ENCODE data around the gene DHRS9. TPM values are rescaled to one million over a fixed set of nuclear protein-coding genes. Genes with fewer than 3 reads are reported as not detected.
"Not testable (repeated sequence)": the region's sequence is repeated elsewhere in the genome, so short reads cannot be mapped to it uniquely, and the experiment has no call there.

The DHRS9 gene
- total RNA-seq, 2 donors from 2014 or later: 0.32 to 0.34 TPM

DNA sequence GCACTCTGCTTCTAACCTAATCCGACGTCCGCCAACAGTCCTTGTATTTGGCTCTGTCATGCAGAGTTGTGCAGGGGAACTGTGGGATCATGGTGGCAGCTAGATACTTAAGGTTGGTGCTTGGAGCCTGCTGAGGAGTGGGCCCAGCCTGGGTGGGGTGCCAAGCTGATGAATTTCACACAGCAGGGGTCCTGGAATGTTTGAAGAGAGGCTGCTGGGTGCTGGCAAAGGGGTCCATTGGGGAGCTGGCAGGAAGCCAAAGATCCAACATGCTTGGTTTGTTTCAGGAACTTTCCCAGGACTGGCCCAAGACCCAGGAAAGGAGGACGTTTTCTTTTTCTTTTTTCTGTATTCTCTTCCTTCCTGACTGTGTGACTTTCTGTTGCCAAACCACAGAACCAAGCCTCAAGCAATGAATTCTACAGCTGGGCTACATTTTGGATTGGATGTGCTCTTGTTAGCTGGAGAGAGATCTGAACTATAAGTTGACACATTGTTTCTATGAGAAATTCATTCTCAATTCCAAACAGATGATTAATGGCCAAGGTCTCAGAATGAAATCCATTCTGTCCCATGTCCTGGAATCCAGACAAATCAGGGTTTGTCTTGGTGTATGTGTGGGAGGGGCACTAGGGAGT is 49.9 kb downstream of the DHRS9 start:
- DNase-seq (ENCODE audit: low spot score): no peak
- Histone ChIP-seq H3K4me1 (replicated peaks) (no peaks in the 10 kb centered on the region), H3K36me3 (no peaks in the 10 kb centered on the region), H3K9me3 (no peaks in the 10 kb centered on the region), H3K27me3 (replicated peaks; ENCODE audit: insufficient read depth) (no peaks in the 10 kb centered on the region), H3K27ac (no peak overlapping the region), H3K4me3 (no peak overlapping the region)
- WGBS: 68% methylated on average over 4 of the region's 4 CpGs
- intact Hi-C loops (cut with DNase I): no loop called here
- no peak for TF ChIP-seq POLR2A (IDR thresholded peaks at IDR 0.05)
- no peak for TF ChIP-seq POLR2AphosphoS5 (IDR thresholded peaks at IDR 0.05)
- TF ChIP-seq, protein P1, sequence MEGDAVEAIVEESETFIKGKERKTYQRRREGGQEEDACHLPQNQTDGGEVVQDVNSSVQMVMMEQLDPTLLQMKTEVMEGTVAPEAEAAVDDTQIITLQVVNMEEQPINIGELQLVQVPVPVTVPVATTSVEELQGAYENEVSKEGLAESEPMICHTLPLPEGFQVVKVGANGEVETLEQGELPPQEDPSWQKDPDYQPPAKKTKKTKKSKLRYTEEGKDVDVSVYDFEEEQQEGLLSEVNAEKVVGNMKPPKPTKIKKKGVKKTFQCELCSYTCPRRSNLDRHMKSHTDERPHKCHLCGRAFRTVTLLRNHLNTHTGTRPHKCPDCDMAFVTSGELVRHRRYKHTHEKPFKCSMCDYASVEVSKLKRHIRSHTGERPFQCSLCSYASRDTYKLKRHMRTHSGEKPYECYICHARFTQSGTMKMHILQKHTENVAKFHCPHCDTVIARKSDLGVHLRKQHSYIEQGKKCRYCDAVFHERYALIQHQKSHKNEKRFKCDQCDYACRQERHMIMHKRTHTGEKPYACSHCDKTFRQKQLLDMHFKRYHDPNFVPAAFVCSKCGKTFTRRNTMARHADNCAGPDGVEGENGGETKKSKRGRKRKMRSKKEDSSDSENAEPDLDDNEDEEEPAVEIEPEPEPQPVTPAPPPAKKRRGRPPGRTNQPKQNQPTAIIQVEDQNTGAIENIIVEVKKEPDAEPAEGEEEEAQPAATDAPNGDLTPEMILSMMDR (IDR thresholded peaks at IDR 0.05): no peak

DNA sequence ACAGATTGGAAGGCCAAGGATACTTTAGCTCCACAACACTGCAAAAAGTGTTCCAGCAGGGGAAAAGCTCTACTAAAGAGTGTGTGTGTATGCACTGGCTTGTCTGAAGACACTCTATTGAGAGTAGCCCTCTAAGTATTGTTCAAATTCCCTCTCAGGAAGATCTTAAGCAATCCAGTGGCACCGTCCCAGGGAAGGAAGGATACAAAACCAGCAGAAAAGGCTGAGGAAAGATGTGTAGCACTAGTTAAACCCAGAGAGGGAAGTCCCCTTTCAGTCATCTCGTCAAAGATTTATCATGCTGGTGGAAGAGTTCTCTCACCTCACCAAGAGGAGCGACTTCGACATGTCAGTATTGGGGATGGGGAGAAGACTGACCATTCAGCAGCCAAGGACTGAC is 50.5 kb downstream of the DHRS9 start:
- no peaks in the 10 kb centered on the region for H3K36me3 ChIP-seq
- intact Hi-C loops (cut with DNase I): no loop called here

DNA sequence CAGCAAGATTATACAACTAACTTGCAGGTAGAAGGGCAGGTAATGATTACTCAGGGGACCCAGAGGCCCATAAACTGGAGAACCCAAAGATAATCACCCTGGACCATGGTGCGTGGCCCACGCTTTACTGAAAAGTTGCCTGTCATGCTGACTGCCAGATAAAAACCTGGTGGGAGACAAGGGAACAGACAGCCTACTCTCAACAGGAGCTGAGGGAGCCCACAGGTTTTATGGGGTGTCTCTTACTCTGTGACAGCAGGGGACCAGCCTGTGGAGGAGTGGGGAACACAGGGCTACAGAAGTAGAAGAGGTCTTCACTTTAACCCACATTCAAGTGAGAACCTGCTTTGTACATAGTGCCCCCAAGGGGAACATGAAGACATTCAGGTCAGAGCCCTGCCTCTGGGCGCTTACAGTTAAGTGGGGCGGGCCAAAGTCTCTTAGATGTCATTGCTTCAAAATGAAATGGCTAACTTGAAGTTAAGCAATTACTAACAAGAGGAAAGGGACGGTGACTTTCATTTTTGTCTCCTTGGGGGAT is 60.4 kb downstream of the DHRS9 start:
- TF ChIP-seq, protein P1 (IDR thresholded peaks at IDR 0.05): no peak
- TF ChIP-seq POLR2AphosphoS5 (IDR thresholded peaks at IDR 0.05): no peak
- TF ChIP-seq POLR2A (IDR thresholded peaks at IDR 0.05): no peak
- Histone ChIP-seq H3K9me3 (no peaks in the 10 kb centered on the region), H3K27me3 (replicated peaks; ENCODE audit: insufficient read depth) (no peaks in the 10 kb centered on the region), H3K4me1 (replicated peaks) (no peaks in the 10 kb centered on the region), H3K36me3 (no peaks in the 10 kb centered on the region), H3K4me3 (no peak overlapping the region), H3K27ac (no peak overlapping the region)
- DNase-seq (ENCODE audit: low spot score): no peak
- WGBS: 88% methylated on average over 5 of the region's 5 CpGs
- intact Hi-C loops (cut with DNase I): loop anchor here (5.0 kb wide), 1 partner anchor 167 kb away; no protein-coding TSS in a partner anchor

More for the DNA sequence above, 50.5 kb downstream of the DHRS9 start:
- Histone ChIP-seq H3K4me3 (no peak overlapping the region), H3K27me3 (replicated peaks; ENCODE audit: insufficient read depth) (no peaks in the 10 kb centered on the region), H3K9me3 (no peaks in the 10 kb centered on the region), H3K27ac (no peak overlapping the region), H3K4me1 (replicated peaks) (no peaks in the 10 kb centered on the region)
- TF ChIP-seq, protein P1 (IDR thresholded peaks at IDR 0.05): no peak
- no peak for TF ChIP-seq POLR2A (IDR thresholded peaks at IDR 0.05)
- no peak for TF ChIP-seq POLR2AphosphoS5 (IDR thresholded peaks at IDR 0.05)
- WGBS: 86% methylated on average over 4 of the region's 4 CpGs
- DNase-seq (ENCODE audit: low spot score): no peak

DNA sequence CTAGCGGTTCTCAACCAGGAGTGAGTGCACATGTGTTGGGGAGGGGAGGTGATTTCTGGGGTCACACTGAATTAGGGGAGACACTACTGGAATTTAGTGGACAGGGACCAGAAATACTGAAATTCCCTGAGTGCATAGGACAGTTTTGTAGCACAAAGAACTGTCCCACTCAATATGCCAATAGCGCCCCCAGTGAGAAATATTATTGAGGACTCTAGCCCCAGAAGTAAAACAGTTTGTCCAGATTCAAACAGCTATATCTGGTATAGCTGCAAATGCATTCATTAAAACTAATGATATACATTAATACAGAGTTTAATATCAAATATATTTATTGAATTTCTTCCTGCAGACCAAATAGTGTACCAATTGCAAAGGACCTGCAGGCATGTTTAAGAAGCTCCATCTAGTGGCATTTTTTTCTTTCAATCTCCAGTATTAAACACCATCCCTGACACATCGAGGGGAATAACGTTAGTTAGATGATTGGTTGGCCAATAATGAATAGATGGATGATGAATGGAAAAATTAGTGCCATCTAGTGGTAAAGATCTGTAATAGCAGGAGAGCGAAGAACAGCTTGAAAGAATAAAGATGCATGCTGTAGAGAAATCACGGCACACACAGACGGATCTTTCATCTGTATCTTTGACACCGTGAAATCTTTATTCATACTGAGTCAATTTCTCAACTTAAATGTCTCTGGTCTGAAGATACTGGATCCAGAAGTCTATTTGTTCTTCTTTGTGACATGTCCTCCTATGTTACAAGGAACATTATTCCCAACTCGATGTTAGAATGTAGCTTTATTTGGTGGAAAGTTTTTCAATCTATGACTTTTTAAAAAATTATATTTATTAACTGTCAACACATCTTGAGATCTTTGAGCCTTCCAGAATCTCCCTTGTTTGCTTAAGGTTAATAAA is 62.5 kb downstream of the DHRS9 start:
- intact Hi-C loops (cut with DNase I): loop anchor here (5.0 kb wide), 1 partner anchor 170 kb away; no protein-coding TSS in a partner anchor
- Histone ChIP-seq H3K27me3 (replicated peaks; ENCODE audit: insufficient read depth) (no peaks in the 10 kb centered on the region), H3K4me1 (replicated peaks) (no peaks in the 10 kb centered on the region), H3K36me3 (no peaks in the 10 kb centered on the region), H3K27ac (no peak overlapping the region), H3K9me3 (no peaks in the 10 kb centered on the region), H3K4me3 (no peak overlapping the region)
- DNase-seq (ENCODE audit: low spot score): no peak
- 34% methylated on average over 9 of the region's 9 CpGs for WGBS
- TF ChIP-seq, protein P1 (IDR thresholded peaks at IDR 0.05): peak; percentile 64 to 78 (median 74)
- no peak for TF ChIP-seq POLR2A (IDR thresholded peaks at IDR 0.05)
- TF ChIP-seq POLR2AphosphoS5 (IDR thresholded peaks at IDR 0.05): no peak

DNA sequence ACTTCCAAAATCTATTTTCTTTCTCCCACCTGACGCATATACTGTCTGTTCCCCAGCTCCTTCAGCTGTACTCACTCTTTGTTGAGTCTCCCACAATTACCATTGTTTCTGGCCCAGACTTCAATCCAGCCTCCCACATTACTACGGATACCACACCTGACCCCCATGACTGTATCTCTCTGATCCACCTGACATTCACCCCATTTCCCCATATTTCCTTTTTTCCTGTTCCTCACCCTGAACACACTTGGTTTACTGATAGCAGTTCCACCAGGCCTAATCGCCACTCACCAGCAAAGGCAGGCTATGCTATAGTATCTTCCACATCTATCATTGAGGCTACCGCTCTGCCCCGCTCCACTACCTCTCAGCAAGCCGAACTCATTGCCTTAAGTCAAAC is 64.9 kb downstream of the DHRS9 start:
- H3K27me3 ChIP-seq (replicated peaks; ENCODE audit: insufficient read depth); H3K9me3 ChIP-seq; H3K27ac ChIP-seq; DNase-seq (ENCODE audit: low spot score); H3K4me1 ChIP-seq (replicated peaks); H3K36me3 ChIP-seq; H3K4me3 ChIP-seq: not testable (repeated sequence)
- intact Hi-C loops (cut with DNase I): loop anchor here (5.0 kb wide), 1 partner anchor 172 kb away; no protein-coding TSS in a partner anchor
- 80% methylated on average over 6 of the region's 6 CpGs for WGBS

DNA sequence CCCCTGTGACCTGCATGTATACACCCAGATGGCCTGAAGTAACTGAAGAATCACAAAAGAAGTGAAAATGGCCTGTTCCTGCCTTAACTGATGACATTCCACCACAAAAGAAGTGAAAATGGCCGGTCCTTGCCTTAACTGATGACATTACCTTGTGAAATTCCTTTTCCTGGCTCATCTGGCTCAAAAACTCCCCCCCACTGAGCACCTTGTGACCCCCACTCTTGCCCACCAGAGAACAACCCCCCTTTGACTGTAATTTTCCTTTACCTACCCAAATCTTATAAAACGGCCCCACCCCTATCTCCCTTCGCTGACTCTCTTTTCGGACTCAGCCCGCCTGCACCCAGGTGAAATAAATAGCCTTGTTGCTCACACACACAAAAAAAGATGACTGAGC is 67.1 kb downstream of the DHRS9 start:
- H3K27ac ChIP-seq; DNase-seq (ENCODE audit: low spot score); H3K9me3 ChIP-seq; H3K27me3 ChIP-seq (replicated peaks; ENCODE audit: insufficient read depth); H3K4me1 ChIP-seq (replicated peaks); H3K4me3 ChIP-seq; intact Hi-C loops (cut with DNase I); H3K36me3 ChIP-seq: not testable (repeated sequence)
- WGBS: 79% methylated on average over 5 of the region's 5 CpGs
